Measurements from ENCODE around the gene CHRM4. TPM values are rescaled to one million over a fixed set of nuclear protein-coding genes. Genes with fewer than 3 reads are reported as not detected.

CHRM4 gene
- total and polyA plus RNA-seq, 11 donors, result 0.08 to 0.27 (median 0.17) TPM; not detected in 7

- DNase-seq, result no peak
- Histone ChIP-seq H3K4me1 (peaks cover 0 to 28% (median 16%) of the 10 kb centered on the region in 12 donors), H3K27ac (no peak overlapping the region), H3K27me3 (peaks cover 0 to 12% (median 0%) of the 10 kb centered on the region in 9 donors), H3K36me3 (peaks cover 0 to 55% (median 49%) of the 10 kb centered on the region in 9 donors), H3K9me3 (no peaks in the 10 kb centered on the region), H3K4me3 (no peak overlapping the region)
- 89 to 96% (median 94%) methylated on average over 5 of the region's 5 CpGs for WGBS, 4 donors
- intact Hi-C loops (cut with DNase I), result no loop called here
- ATAC-seq, result no peak
- TF ChIP-seq POLR2A (IDR thresholded peaks at IDR 0.05) (no peak), CTCF (IDR thresholded peaks at IDR 0.05) (no peak)
These were observed 13.7 kb downstream of the CHRM4 start for GRCh38 chr11:46377831-46378230.

DNA sequence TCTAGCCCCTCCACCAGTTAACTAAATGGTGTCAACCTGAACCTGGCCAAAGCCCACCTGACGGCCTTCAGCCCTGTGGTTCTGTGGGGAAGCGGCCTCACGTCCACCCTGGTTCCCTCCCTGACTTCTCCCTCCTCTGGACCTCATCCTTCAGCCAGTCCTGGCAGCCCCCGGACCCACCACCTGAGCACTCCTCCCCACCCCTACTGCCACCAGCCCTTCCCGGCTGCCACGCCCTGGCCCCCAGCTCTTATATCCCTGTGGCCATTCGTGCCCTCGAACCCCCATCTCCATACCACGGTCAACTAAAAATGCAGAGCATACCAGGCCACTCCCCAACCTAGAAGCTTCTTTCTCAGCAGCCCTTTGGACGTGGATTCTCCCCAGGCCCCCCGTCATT is 14.3 kb downstream of the CHRM4 start:
- Histone ChIP-seq H3K27me3 (peaks cover 0 to 6% (median 0%) of the 10 kb centered on the region in 9 donors), H3K4me3 (no peak overlapping the region), H3K27ac (no peak overlapping the region), H3K36me3 (peaks cover 0 to 60% (median 55%) of the 10 kb centered on the region in 9 donors), H3K9me3 (no peaks in the 10 kb centered on the region), H3K4me1 (peaks cover 0 to 23% (median 13%) of the 10 kb centered on the region in 12 donors)
- intact Hi-C loops (cut with DNase I), result no loop called here
- no peak for DNase-seq
- TF ChIP-seq CTCF (IDR thresholded peaks at IDR 0.05) (no peak), POLR2A (IDR thresholded peaks at IDR 0.05) (no peak)
- ATAC-seq, result no peak
- WGBS, 4 donors, result 92 to 95% (median 95%) methylated on average over 11 of the region's 11 CpGs

DNA sequence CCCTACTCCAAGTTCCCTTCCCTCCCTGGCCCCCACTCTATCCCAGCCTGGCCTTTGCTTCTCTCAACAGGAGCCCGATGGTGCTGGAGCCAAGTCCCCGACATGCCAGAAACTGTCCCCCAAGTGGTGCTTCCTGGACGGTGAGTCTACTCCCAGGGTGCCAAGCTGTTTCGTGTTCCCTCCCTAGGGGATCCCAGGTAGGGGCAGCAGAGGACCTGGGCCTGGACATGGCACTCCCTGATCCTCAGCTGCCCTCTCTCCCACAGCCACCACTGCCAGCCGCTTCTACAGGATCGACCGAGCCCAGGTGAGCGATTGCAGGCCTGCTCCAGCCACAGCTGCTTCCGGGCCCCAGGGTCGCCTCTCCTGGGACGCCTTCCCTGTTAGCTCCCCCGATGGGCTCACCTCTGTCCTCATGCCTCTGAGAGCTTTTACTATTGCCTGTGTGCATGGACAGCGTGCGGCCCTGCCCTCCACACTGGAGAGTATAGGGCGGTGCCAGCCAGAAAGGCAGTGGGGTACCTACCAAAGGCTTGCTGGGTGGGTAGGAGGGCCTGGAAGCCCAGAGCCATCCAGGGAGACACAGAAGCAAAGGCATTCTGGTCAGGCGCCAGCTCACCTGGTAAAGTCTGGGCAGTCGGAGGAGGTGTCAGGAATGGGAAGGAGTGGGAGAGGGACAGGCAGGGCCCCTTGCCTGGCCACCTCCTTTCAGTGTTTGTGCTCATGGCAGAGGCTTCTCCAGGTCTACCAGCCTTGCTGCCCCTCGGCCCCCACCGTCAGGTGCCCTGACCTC is 15.1 kb downstream of the CHRM4 start:
- H3K27ac ChIP-seq, result no peak overlapping the region
- H3K36me3 ChIP-seq, result peaks cover 0 to 68% (median 61%) of the 10 kb centered on the region in 9 donors
- H3K4me3 ChIP-seq, result no peak overlapping the region
- peak in 1 of 5 donors; percentile 23 for DNase-seq
- TF ChIP-seq POLR2A (IDR thresholded peaks at IDR 0.05) (no peak), CTCF (IDR thresholded peaks at IDR 0.05) (no peak)
- WGBS, 4 donors, result 89 to 90% (median 89%) methylated on average over 13 to 19 of the region's 19 CpGs
- intact Hi-C loops (cut with DNase I), result no loop called here
- peaks cover 0 to 14% (median 6%) of the 10 kb centered on the region in 12 donors for H3K4me1 ChIP-seq
- no peak for ATAC-seq
- no peaks in the 10 kb centered on the region for H3K27me3 ChIP-seq
- H3K9me3 ChIP-seq, result no peaks in the 10 kb centered on the region

DNA sequence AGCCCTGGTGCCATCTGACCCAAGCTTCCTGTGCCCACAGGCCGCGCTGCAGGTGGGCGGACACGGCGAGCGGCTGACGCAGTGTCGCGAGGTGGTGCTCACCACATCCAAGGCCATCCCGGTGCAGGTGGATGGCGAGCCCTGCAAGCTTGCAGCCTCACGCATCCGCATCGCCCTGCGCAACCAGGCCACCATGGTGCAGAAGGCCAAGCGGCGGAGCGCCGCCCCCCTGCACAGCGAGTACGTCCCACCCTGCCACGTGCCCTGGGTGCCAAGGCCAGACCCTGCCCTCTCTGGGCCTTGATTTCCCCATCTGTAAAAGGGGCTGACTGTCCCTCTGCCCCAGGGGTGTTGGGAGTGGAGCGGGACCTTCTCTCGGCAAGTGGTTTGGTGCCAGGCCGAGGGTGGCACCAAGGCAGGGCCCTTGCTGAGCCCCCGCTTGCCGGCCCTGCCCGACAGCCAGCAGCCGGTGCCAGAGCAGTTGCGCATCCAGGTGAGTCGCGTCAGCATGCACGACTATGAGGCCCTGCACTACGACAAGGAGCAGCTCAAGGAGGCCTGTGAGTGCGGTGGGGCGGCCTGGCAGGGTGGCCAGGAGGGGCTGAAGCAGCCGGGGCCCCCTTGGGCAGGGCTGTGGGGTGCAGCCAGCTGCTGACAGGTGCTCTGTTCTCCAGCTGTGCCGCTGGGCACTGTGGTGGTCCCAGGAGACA is 16.0 kb downstream of the CHRM4 start:
- H3K36me3 ChIP-seq, result peaks cover 0 to 77% (median 70%) of the 10 kb centered on the region in 9 donors
- peaks cover 0 to 10% (median 2%) of the 10 kb centered on the region in 12 donors for H3K4me1 ChIP-seq
- no peak for TF ChIP-seq POLR2A (IDR thresholded peaks at IDR 0.05)
- TF ChIP-seq CTCF (IDR thresholded peaks at IDR 0.05), result no peak
- H3K4me3 ChIP-seq, result no peak overlapping the region
- ATAC-seq (no peak), DNase-seq (peak in 1 of 5 donors; percentile 23)
- no peak overlapping the region for H3K27ac ChIP-seq
- intact Hi-C loops (cut with DNase I), result no loop called here
- WGBS, 4 donors, result 93 to 98% (median 96%) methylated on average over 18 to 38 of the region's 38 CpGs
- H3K9me3 ChIP-seq, result no peaks in the 10 kb centered on the region
- no peaks in the 10 kb centered on the region for H3K27me3 ChIP-seq
